Gastroesophageal sphincter (tissue), 3 donors: ENCODE measurements around the gene METAP1D.

Experiments
- POLR2A ChIP-seq, 2 donors: fragments of 450-650 bp; IDR thresholded peaks; one replicate each; pipeline ENCODE4 v1.6.1; 2017; ENCODE audit warnings: antibody characterized with exemption in 2 of 2, mild to moderate bottlenecking in 2 of 2, moderate library complexity in 1 of 2
- TF ChIP-seq, protein P1 (sequence below), 4 experiments: fragments of 200-600 bp in 2 of 4; fragments of 450-650 bp in 2 of 4; sonication (generic) in 1 of 4; IDR thresholded peaks; one replicate each; pipeline ENCODE4 v1.5.1; 2017 to 2019; ENCODE audit warnings: antibody characterized with exemption in 4 of 4, mild to moderate bottlenecking in 2 of 4, moderate library complexity in 2 of 4

DNA sequence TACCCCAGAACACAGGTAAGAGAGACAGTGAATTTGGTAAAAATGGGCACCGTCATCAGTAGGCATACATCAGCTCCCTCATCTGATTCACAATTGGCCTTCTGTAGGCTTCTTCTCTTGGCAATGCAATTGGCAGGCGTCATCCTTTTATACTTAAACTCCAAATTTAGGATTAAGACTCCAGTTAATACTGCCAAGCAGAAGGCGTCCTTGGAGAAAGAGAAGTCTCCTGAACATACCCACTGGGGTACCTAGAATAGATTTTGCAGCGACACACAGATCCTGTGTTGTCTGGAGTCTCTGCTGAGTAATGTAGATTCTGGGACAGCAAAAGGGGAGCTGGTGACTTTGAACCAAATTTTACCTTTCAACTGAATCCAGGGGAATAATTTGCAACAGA lies 592 bp upstream of the METAP1D start:
- TF ChIP-seq, protein P1, sequence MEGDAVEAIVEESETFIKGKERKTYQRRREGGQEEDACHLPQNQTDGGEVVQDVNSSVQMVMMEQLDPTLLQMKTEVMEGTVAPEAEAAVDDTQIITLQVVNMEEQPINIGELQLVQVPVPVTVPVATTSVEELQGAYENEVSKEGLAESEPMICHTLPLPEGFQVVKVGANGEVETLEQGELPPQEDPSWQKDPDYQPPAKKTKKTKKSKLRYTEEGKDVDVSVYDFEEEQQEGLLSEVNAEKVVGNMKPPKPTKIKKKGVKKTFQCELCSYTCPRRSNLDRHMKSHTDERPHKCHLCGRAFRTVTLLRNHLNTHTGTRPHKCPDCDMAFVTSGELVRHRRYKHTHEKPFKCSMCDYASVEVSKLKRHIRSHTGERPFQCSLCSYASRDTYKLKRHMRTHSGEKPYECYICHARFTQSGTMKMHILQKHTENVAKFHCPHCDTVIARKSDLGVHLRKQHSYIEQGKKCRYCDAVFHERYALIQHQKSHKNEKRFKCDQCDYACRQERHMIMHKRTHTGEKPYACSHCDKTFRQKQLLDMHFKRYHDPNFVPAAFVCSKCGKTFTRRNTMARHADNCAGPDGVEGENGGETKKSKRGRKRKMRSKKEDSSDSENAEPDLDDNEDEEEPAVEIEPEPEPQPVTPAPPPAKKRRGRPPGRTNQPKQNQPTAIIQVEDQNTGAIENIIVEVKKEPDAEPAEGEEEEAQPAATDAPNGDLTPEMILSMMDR (IDR thresholded peaks at IDR 0.05) = no peak
- TF ChIP-seq POLR2A (IDR thresholded peaks at IDR 0.05) = no peak
